GM18505 (cell line): ENCODE data around the gene BTBD3.
A peak's percentile ranks its signal among the peaks of the same experiment; 100 is the strongest.

Experiments
- ATAC-seq: cut with Tn5 transposase; IDR thresholded peaks from one replicate; pipeline ENCODE4 v1.9.1; 2021; ENCODE audit not compliant: unreplicated experiment
- POLR2A ChIP-seq: IDR thresholded peaks from 4 replicates; pipeline ENCODE4 v1.6.1; 2011; ENCODE audit warnings: borderline replicate concordance; ENCODE audit not compliant: insufficient read depth, insufficient read length; ENCODE audit errors: extremely low read depth

Gene BTBD3

DNA sequence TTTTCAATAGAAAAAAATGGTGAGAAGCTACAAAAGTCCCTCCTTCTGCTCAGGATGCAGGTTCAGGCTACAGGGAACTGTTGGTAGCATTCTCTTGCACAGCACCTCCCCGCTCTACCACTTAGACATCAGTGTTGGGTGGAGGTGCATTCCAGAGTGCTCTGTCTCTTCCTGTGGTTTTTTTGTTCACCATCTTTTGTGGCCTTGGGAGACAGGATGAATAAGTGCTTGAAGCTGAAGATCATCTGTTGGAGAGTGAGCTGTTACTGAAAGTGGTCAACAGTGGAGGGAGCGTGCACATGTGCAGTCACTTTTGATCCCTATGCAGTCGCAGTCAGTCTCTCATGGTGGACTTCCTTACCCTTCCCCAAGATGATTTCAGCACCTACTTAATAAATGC, 16.6 kb upstream of the BTBD3 start:
- TF ChIP-seq POLR2A = no peak
- ATAC-seq = no peak

- TF ChIP-seq POLR2A = no peak
- ATAC-seq = no peak
Observed at GRCh38 chr20:11902285-11902697, 15.4 kb upstream of the BTBD3 start.

- no peak for TF ChIP-seq POLR2A
- ATAC-seq = no peak
Observed at GRCh38 chr20:11905460-11906179, 12.1 kb upstream of the BTBD3 start.

- no peak for TF ChIP-seq POLR2A
- no peak for ATAC-seq
Observed at GRCh38 chr20:11906626-11907480, 10.8 kb upstream of the BTBD3 start.

DNA sequence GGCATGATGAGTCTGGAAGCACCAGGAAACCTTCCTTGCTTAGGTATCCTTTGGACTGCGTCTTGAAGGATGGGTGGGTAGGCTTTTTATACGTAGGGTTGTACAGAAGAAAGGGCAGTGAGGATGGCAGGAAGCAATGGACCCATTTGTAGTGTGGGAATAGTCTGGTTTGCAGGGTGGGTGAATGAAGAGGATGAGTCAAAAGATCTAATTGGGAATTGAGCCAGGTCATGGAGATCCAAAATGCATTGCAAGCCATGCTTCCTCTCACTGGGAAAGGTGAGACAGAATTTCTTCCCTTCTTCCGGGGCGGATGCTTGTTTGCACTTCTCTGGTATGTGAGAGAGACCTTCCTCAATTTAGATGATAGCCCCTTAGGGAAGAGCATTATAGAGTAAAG, 10.1 kb upstream of the BTBD3 start:
- TF ChIP-seq POLR2A = no peak
- no peak for ATAC-seq

DNA sequence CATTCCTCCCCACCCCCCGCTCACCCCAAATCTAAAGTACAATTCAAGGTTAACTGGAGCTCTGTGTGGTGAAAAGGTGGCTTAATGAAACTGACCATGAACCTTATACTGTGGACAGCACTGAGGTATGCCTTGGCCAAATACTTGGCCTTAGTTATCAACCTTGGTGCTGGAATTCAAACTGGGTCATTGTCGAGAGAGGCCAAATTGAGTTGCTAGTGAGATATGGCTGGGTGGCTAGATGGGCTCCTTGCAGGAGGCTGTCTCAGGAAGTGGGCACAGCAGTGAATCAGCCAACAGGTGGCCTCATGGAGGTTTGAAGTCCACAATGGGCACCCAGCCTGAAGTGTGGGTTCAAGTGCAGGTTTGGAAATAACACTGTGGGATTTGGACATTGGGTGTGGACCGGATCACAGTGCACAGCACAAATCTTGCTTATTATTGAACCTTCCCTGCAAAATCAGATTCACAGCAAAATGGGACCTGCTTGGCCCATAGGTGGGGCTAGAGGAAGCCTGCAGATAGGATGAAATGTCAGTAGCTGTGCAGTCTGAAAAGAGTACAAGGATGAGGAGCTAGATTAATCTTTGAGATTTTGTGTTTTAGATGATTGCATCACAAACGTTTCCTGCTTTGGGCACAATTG, 5.6 kb upstream of the BTBD3 start:
- peak; percentile 59 for ATAC-seq
- no peak for TF ChIP-seq POLR2A

GRCh38 chr20:11912659-11913415, 4.9 kb upstream of the BTBD3 start:
- ATAC-seq = no peak
- no peak for TF ChIP-seq POLR2A

DNA sequence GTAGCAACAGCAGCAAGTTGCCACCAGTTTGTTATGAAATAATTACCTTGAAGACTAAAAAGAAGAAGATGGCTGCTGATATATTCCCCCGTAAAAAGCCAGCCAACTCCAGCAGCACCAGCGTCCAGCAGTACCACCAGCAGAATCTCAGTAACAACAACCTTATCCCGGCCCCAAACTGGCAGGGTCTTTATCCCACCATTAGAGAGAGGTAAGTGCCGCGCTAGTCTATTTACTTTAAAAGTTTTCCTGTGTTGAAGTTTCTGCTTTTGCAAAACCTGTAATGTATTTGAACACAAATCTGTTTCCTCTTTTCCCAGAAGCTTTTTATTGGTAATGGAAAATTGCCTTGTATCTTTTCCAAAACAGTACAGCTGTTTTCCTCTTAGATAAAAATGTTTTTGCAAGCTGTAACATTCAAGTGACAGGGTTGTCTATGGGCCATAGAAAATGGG, 725 bp downstream of the BTBD3 start:
- ATAC-seq = no peak
- TF ChIP-seq POLR2A = no peak

DNA sequence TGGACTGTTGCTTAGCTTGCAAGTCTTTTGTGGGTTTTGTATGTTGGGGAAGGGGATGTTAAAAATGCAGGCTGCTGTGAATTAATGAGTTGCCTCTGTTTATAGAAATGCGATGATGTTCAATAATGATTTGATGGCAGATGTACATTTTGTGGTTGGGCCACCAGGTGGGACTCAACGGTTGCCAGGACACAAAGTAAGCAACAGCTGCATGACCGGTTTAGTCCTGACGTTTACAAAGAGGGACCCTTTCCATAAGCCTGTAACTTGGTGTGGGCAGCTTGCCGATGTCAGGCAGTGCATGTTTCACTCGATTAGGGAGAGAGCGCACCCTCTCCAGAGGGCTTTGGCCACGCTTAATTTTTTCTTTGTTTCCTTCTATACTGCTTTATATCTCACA, 1.3 kb downstream of the BTBD3 start:
- no peak for TF ChIP-seq POLR2A
- no peak for ATAC-seq

DNA sequence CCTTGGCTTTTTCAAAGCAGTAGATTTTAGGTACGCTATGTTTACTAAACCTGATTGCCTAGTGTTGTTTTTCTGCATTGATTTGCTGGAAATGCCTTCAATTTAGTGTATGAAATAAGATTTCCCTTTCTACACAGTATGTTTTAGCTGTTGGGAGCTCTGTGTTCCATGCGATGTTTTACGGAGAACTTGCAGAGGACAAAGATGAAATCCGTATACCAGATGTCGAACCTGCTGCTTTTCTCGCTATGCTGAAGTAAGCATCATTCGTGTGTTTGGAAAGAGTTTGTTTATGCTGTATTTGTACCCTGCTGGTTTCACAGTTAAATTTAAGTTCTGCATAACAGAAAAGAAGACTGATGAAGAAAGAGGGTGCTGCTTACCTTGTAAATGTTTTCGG, 1.9 kb downstream of the BTBD3 start:
- no peak for TF ChIP-seq POLR2A
- no peak for ATAC-seq

DNA sequence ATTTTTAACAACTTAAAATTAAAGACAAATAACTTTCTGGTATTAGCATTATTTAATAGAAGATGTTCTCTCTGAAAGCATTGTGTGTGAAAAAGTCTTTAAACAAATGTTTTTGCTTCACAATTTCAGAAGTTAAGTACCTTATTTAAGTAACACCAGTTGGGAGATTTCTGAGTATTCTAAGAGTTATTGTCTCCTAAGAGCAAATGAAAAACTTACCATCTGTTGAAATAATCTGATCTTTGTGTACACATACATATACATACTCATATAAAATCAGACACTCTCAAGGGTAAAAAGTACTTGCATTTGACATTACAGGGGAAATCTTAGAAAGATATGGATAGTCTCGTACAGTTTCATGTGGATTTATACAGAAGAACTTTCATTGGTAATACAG, 2.4 kb downstream of the BTBD3 start:
- no peak for TF ChIP-seq POLR2A
- no peak for ATAC-seq

- TF ChIP-seq POLR2A = no peak
- no peak for ATAC-seq
Observed at GRCh38 chr20:11921321-11921720, 3.6 kb downstream of the BTBD3 start.

DNA sequence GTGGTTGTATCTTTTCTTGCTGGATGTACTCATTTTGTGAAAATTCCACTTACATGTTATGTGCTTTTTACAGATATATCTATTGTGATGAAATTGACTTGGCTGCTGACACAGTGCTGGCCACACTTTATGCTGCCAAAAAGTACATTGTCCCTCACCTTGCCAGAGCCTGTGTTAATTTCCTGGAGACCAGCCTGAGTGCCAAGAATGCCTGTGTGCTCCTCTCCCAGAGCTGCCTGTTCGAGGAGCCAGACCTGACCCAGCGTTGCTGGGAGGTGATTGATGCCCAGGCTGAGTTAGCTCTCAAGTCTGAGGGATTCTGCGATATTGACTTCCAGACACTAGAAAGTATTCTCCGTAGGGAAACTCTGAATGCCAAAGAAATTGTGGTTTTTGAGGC, 4.9 kb downstream of the BTBD3 start:
- ATAC-seq = no peak
- TF ChIP-seq POLR2A = no peak

GRCh38 chr20:11924923-11925322, 7.2 kb downstream of the BTBD3 start:
- no peak for TF ChIP-seq POLR2A
- ATAC-seq = no peak
